PC-3 (cell line): ENCODE results near the gene TIMM17B.

Source experiments
- CTCF ChIP-seq: fragments of 300-600 bp; sonication (generic); conservative IDR thresholded peaks from 2 replicates; pipeline ENCODE4 v1.5.1; 2017; ENCODE audit warnings: antibody characterized with exemption, low read depth, mild to moderate bottlenecking, low read length
- EZH2 ChIP-seq: fragments of 300-600 bp; sonication (generic); IDR thresholded peaks from one replicate; pipeline ENCODE4 v1.6.1; 2017; ENCODE audit warnings: antibody characterized with exemption, mild to moderate bottlenecking, low read length; ENCODE audit not compliant: unreplicated experiment
- EZH2phosphoT487 ChIP-seq: fragments of 300-600 bp; sonication (generic); IDR thresholded peaks from 2 replicates; pipeline ENCODE4 v1.6.1; 2018; ENCODE audit warnings: mild to moderate bottlenecking, antibody characterized with exemption, low read length, borderline replicate concordance

- no peak for TF ChIP-seq CTCF
- no peak for TF ChIP-seq EZH2phosphoT487
- no peak for TF ChIP-seq EZH2
Observed at GRCh38 chrX:48890296-48890925, 7.2 kb downstream of the TIMM17B start.
